Subcutaneous adipose tissue (tissue), 4 donors: Measurements from ENCODE around the gene GPSM1. TPM values are rescaled to one million over a fixed set of nuclear protein-coding genes. Genes with fewer than 3 reads are reported as not detected.

Experiments
- total RNA-seq, 4 donors: library from RNA; depleted of rRNA; stranded (reverse); fragments of >200 nt; gene quantifications; one replicate each; pipeline ENCODE4 v1.1.0, GENCODE V29; 2016
- TF ChIP-seq, protein P1 (sequence below): fragments of 450-650 bp; IDR thresholded peaks from one replicate; pipeline ENCODE4 v1.5.1; 2016; ENCODE audit warnings: low read depth, mild to moderate bottlenecking, control low read depth, antibody characterized with exemption, moderate library complexity

GPSM1 gene
- total RNA-seq, 4 donors from 2014 or later, result 2.1 to 5.8 (median 4.1) TPM

DNA sequence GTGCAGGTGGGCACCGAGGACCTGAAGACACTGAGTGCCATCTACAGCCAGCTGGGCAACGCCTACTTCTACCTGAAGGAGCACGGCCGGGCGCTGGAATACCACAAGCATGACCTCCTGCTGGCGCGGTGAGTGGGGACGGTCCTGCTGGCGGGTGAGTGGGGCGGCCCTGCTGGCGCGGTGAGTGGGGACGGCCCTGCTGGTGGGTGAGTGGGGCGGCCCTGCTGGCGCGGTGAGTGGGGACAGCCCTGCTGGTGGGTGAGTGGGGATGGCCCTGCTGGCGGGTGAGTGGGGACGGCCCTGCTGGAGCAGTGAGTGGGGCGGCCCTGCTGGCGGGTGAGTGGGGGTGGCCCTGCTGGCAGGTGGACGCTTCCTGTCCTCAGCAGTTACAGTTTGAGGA lies 7.2 kb downstream of the GPSM1 start:
- TF ChIP-seq, protein P1, sequence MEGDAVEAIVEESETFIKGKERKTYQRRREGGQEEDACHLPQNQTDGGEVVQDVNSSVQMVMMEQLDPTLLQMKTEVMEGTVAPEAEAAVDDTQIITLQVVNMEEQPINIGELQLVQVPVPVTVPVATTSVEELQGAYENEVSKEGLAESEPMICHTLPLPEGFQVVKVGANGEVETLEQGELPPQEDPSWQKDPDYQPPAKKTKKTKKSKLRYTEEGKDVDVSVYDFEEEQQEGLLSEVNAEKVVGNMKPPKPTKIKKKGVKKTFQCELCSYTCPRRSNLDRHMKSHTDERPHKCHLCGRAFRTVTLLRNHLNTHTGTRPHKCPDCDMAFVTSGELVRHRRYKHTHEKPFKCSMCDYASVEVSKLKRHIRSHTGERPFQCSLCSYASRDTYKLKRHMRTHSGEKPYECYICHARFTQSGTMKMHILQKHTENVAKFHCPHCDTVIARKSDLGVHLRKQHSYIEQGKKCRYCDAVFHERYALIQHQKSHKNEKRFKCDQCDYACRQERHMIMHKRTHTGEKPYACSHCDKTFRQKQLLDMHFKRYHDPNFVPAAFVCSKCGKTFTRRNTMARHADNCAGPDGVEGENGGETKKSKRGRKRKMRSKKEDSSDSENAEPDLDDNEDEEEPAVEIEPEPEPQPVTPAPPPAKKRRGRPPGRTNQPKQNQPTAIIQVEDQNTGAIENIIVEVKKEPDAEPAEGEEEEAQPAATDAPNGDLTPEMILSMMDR, result no peak

DNA sequence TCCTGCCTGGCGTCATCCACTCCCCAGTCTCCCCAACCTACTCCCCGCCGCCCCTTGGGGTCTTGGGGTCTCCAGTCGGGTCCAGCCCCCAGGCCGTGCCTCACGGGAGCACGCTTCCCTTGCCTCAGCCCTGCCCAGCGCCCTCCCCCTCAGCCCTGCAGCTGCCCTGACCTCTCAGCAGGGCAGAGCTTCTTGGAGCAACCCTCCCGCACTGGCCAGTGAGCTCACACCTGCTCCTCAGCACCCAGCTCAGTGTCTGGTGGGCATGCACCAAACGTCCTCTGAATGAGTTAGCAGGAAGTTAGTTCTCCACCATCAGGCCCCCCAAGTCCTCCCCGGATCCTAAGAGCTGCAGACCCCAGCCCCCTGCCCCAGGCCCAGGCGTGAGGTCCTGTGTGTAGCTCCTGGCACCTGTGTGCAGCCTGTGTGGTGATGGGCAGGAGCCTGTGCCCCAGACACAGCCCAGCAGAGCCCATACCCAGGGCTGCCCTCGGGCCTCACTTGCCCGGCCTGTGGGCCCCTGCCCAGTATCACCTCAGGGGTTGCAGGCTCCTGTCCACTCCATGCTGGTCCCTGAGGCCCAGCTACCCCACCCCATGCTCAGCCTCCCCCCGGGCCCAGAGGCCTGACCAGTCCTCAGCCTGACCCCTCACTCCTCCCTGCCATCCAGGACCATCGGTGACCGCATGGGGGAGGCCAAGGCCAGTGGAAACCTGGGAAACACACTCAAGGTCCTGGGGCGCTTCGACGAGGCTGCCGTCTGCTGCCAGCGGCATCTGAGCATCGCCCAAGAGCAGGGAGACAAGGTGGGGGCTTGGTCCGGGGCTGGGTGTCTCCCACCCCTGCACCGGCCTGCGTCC lies 8.2 kb downstream of the GPSM1 start:
- TF ChIP-seq, protein P1, result no peak

DNA sequence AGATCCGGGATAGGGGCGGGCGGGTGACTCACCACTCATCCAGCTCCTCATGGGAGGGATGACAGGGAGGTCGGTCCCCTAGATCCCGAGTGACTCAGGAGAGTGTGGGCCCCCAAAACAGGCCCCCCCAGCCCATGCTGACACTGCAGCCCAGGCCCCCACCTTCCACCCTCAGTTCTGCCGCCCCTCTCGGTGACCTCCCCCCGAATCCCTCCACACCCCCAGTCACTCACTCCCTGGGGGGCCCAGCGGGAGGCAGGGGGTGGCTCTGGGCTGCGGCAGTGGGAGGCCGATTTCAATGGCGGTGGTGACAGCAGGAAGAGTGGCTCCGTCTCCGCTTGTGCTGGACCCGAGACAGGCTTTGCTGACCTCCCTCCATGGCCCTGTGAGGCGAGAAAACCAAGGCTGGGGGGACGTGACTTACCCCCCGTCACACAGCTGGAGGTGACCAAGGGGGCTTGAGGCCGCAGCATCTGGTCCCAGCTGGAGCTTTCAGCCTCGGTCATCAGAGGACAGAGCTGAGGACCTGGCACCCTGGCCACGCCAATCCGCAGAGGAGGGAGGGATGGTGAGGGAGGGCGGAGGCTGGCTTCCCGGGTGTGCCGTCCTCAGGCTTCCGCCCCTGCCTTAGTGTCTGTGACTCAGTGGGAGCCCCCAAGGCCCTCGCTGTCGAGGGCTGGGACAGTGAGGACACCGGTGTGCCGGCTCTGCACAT lies 9.0 kb downstream of the GPSM1 start:
- TF ChIP-seq, protein P1, result no peak

DNA sequence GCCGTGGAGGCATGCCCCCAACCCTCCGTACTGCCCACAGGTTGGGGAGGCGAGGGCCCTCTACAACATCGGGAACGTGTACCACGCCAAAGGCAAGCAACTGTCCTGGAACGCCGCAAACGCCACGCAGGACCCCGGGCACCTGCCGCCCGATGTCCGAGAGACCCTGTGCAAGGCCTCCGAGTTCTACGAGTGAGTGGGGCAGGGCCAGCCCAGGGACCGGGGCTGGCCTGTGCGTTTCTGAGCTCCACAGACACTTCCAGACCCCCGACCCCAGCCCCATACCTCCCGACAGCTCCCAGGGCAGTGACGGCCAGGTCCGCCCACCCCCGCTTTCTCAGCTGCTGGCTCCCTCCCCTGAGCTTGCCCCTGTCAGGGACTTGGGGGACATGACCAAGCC lies 9.5 kb downstream of the GPSM1 start:
- TF ChIP-seq, protein P1, result no peak

DNA sequence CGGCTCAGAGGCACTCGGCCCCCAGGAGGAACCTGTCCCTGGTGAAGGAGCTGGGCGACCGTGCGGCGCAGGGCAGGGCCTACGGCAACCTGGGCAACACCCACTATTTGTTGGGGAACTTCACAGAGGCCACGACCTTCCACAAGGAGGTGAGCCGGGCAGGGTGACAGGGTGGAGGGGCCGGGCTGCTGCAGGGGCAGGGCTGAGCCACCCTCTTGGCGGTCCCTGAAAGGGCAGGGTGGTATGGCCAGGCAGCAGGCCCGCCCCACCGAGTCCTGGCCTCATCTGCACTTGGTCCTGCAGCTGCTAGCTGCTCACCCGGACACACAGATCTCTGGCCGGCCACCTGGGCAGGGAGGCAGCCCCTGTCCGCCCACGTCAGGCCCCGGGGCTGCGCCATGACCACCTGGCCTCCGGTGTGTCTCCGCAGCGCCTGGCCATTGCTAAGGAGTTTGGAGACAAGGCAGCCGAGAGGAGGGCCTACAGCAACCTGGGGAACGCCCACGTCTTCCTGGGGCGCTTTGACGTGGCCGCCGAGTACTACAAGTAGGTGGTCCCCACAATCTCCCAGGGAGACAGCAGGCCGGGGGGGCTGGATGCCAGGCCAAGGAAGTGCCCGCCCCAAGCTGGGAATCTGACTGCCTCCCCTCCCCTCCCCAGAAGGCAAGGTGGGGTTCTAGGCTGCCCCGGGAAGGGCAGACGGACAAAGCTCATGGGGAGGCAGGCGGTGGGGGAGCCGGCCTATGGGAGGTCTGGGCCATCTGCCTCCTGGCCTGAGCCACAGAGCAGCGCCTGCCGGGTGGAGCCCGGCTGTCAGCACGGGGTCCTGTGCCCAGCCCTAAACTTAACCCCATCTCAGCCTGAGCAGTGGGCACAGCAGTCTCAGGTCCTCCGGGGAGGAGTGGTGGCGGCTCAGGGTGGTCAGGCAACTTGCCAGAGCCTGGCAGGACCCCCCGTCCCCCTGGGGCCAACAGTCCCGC lies 10.4 kb downstream of the GPSM1 start:
- TF ChIP-seq, protein P1, result no peak

DNA sequence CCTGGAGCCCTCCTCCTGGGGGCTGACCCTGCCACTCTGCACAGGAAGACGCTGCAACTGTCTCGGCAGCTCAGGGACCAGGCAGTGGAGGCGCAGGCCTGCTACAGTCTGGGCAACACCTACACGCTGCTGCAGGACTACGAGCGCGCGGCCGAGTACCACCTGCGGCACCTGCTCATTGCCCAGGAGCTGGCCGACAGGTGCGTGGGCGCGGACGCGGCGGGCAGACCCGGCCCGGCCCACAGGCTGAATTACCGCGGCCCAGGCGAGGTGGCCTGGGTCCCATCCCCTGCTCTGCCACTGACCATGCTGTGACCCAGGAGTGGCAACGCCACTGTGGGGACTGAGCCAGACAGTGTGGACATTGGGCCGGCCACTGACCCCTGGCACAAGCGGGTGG lies 11.2 kb downstream of the GPSM1 start:
- TF ChIP-seq, protein P1, result no peak
